Measurements from ENCODE around the gene AFAP1. TPM values are rescaled to one million over a fixed set of nuclear protein-coding genes. Genes with fewer than 3 reads are reported as not detected.
A peak's percentile ranks its signal among the peaks of the same experiment; 100 is the strongest.

Gene AFAP1
- total RNA-seq, 4 donors from 2014 or later: 15.8 to 42.9 (median 31.3) TPM

GRCh38 chr4:7790999-7791398 lies 148.7 kb downstream of the AFAP1 start:
- TF ChIP-seq CTCF (IDR thresholded peaks at IDR 0.05) (no peak), POLR2A (IDR thresholded peaks at IDR 0.05) (no peak)
- H3K27me3 ChIP-seq: no peaks in the 10 kb centered on the region
- no peaks in the 10 kb centered on the region for H3K9me3 ChIP-seq
- H3K4me3 ChIP-seq: no peak overlapping the region
- H3K27ac ChIP-seq: no peak overlapping the region
- H3K36me3 ChIP-seq: peaks cover 0 to 25% (median 0%) of the 10 kb centered on the region in 3 donors
- no peak for DNase-seq
- no peaks in the 10 kb centered on the region for H3K4me1 ChIP-seq

- H3K36me3 ChIP-seq: peaks cover 0 to 30% (median 0%) of the 10 kb centered on the region in 3 donors
- no peaks in the 10 kb centered on the region for H3K9me3 ChIP-seq
- H3K27ac ChIP-seq: no peak overlapping the region
- DNase-seq: no peak
- TF ChIP-seq POLR2A (IDR thresholded peaks at IDR 0.05) (no peak), CTCF (IDR thresholded peaks at IDR 0.05) (no peak)
- no peaks in the 10 kb centered on the region for H3K27me3 ChIP-seq
- no peaks in the 10 kb centered on the region for H3K4me1 ChIP-seq
- no peak overlapping the region for H3K4me3 ChIP-seq
Observed at GRCh38 chr4:7790023-7790422, 149.6 kb downstream of the AFAP1 start.

- Histone ChIP-seq H3K27ac (peak overlapping the region in 1 of 4 donors; percentile 38), H3K4me1 (no peaks in the 10 kb centered on the region), H3K36me3 (peaks cover 0 to 33% (median 0%) of the 10 kb centered on the region in 3 donors), H3K4me3 (no peak overlapping the region), H3K27me3 (no peaks in the 10 kb centered on the region), H3K9me3 (no peaks in the 10 kb centered on the region)
- TF ChIP-seq CTCF (IDR thresholded peaks at IDR 0.05) (no peak), POLR2A (IDR thresholded peaks at IDR 0.05) (no peak)
- no peak for DNase-seq
Observed at GRCh38 chr4:7788694-7789425, 150.8 kb downstream of the AFAP1 start.

GRCh38 chr4:7788193-7788592 lies 151.5 kb downstream of the AFAP1 start:
- H3K4me3 ChIP-seq: no peak overlapping the region
- no peak for TF ChIP-seq POLR2A (IDR thresholded peaks at IDR 0.05)
- TF ChIP-seq CTCF (IDR thresholded peaks at IDR 0.05): no peak
- H3K9me3 ChIP-seq: no peaks in the 10 kb centered on the region
- no peaks in the 10 kb centered on the region for H3K4me1 ChIP-seq
- no peak overlapping the region for H3K27ac ChIP-seq
- no peaks in the 10 kb centered on the region for H3K27me3 ChIP-seq
- DNase-seq: no peak
- peaks cover 0 to 30% (median 0%) of the 10 kb centered on the region in 3 donors for H3K36me3 ChIP-seq

GRCh38 chr4:7787681-7788141 lies 151.9 kb downstream of the AFAP1 start:
- H3K27ac ChIP-seq: no peak overlapping the region
- TF ChIP-seq POLR2A (IDR thresholded peaks at IDR 0.05): no peak
- no peak for TF ChIP-seq CTCF (IDR thresholded peaks at IDR 0.05)
- no peaks in the 10 kb centered on the region for H3K4me1 ChIP-seq
- no peaks in the 10 kb centered on the region for H3K27me3 ChIP-seq
- H3K4me3 ChIP-seq: no peak overlapping the region
- DNase-seq: no peak
- H3K36me3 ChIP-seq: peaks cover 0 to 25% (median 0%) of the 10 kb centered on the region in 3 donors
- no peaks in the 10 kb centered on the region for H3K9me3 ChIP-seq

Data from Peyer's patch (tissue), 4 donors.